Neural cell (in vitro differentiated cells): Measurements from ENCODE around the gene MRC1. TPM values are rescaled to one million over a fixed set of nuclear protein-coding genes. Genes with fewer than 3 reads are reported as not detected.

ENCODE experiments used
- H2AFZ ChIP-seq: fragments of 200-600, 300-800 bp; sonication (generic), shearing (Covaris generic); 2 replicates; pipeline ENCODE4 v1.6.0; 2014; ENCODE audit warnings: low read depth, mild to moderate bottlenecking, antibody characterized with exemption, low read length, moderate library complexity
- H3F3A ChIP-seq: fragments of 200-600 bp; shearing (Covaris generic); 2 replicates; pipeline ENCODE4 v1.6.1; 2016; ENCODE audit warnings: mild to moderate bottlenecking, moderate library complexity, mixed read lengths, antibody characterized with exemption, low read length; ENCODE audit not compliant: insufficient read depth, poor library complexity, severe bottlenecking
- H3K27ac ChIP-seq: fragments of 200-600, 300-800 bp; sonication (generic), shearing (Covaris generic); 2 replicates; pipeline ENCODE4 v1.5.1; 2014; ENCODE audit warnings: mild to moderate bottlenecking, low read length, moderate library complexity
- H3K27me3 ChIP-seq: fragments of 300-800, 200-600 bp; sonication (generic), shearing (Covaris generic); 2 replicates; pipeline ENCODE4 v1.6.0; 2014; ENCODE audit warnings: mild to moderate bottlenecking, low read depth, low read length, moderate library complexity; ENCODE audit not compliant: insufficient read depth
- H3K36me3 ChIP-seq: fragments of 300-800, 200-600 bp; sonication (generic), shearing (Covaris generic); 2 replicates; pipeline ENCODE4 v1.5.1; 2014; ENCODE audit warnings: mild to moderate bottlenecking, antibody characterized with exemption, low read length, moderate library complexity; ENCODE audit not compliant: insufficient read depth
- H3K4me2 ChIP-seq: fragments of 300-800, 200-600 bp; sonication (generic), shearing (Covaris generic); 2 replicates; pipeline ENCODE4 v1.6.0; 2014; ENCODE audit warnings: mild to moderate bottlenecking, low read length
- H3K4me3 ChIP-seq: fragments of 300-800, 200-600 bp; sonication (generic), shearing (Covaris generic); 2 replicates; pipeline ENCODE4 v1.5.1; 2014; ENCODE audit warnings: mild to moderate bottlenecking, low read length, moderate library complexity
- H3K79me2 ChIP-seq: fragments of 200-600 bp; shearing (Covaris generic); replicated peaks from 2 replicates; pipeline ENCODE4 v1.6.0; 2014; ENCODE audit warnings: mild to moderate bottlenecking, low read length, moderate library complexity; ENCODE audit not compliant: insufficient read depth
- H3K9ac ChIP-seq: fragments of 300-800, 200-600 bp; sonication (generic), shearing (Covaris generic); 2 replicates; pipeline ENCODE4 v1.6.1; 2016; ENCODE audit warnings: mild to moderate bottlenecking, low read length, mixed read lengths
- H3K9me2 ChIP-seq: fragments of 200-600 bp; shearing (Covaris generic); 2 replicates; pipeline ENCODE4 v1.6.1; 2016; ENCODE audit warnings: mild to moderate bottlenecking, low read length, mixed read lengths; ENCODE audit not compliant: insufficient read depth
- H3K9me3 ChIP-seq: fragments of 200-600, 300-800 bp; sonication (generic), shearing (Covaris generic); 2 replicates; pipeline ENCODE4 v1.6.1; 2016; ENCODE audit warnings: mild to moderate bottlenecking, mixed run types, low read length, moderate library complexity, mixed read lengths
- H4K20me1 ChIP-seq: fragments of 200-600 bp; shearing (Covaris generic); 2 replicates; pipeline ENCODE4 v1.6.1; 2016; ENCODE audit warnings: mild to moderate bottlenecking, mixed run types; ENCODE audit not compliant: insufficient read depth
- CTCF ChIP-seq: fragments of 450-650 bp; IDR thresholded peaks from 2 replicates; pipeline ENCODE4 v1.5.1; 2014; ENCODE audit warnings: antibody characterized with exemption, mild to moderate bottlenecking, moderate library complexity; ENCODE audit not compliant: poor library complexity, severe bottlenecking
- EP300 ChIP-seq: fragments of 450-650 bp; conservative IDR thresholded peaks from 2 replicates; pipeline ENCODE4 v1.6.1; 2014; ENCODE audit warnings: antibody characterized with exemption, mild to moderate bottlenecking, moderate library complexity; ENCODE audit not compliant: poor library complexity, severe bottlenecking
- EZH2 ChIP-seq: fragments of 200-600, 300-800 bp; shearing (Covaris generic), sonication (generic); IDR thresholded peaks from 2 replicates; pipeline ENCODE4 v1.6.1; 2014; ENCODE audit warnings: antibody characterized with exemption, low read length, borderline replicate concordance, mild to moderate bottlenecking; ENCODE audit not compliant: insufficient read depth, poor library complexity, severe bottlenecking
- MXI1 ChIP-seq: fragments of 450-650 bp; conservative IDR thresholded peaks from 2 replicates; pipeline ENCODE4 v1.6.1; 2014; ENCODE audit warnings: antibody characterized with exemption, mild to moderate bottlenecking; ENCODE audit not compliant: poor library complexity, severe bottlenecking
- POLR2AphosphoS5 ChIP-seq: IDR thresholded peaks from 2 replicates; pipeline ENCODE4 v1.6.1; 2012
- RAD21 ChIP-seq: fragments of 450-650 bp; conservative IDR thresholded peaks from 2 replicates; pipeline ENCODE4 v1.6.1; 2014; ENCODE audit warnings: antibody characterized with exemption, mild to moderate bottlenecking, moderate library complexity
- REST ChIP-seq: IDR thresholded peaks from 2 replicates; pipeline ENCODE4 v1.6.1; 2012; ENCODE audit warnings: borderline replicate concordance
- SMC3 ChIP-seq: fragments of 450-650 bp; conservative IDR thresholded peaks from 2 replicates; pipeline ENCODE4 v1.6.1; 2014; ENCODE audit warnings: antibody characterized with exemption, mild to moderate bottlenecking, moderate library complexity; ENCODE audit not compliant: poor library complexity
- TAF1 ChIP-seq: IDR thresholded peaks from 2 replicates; pipeline ENCODE4 v1.6.1; 2012; ENCODE audit warnings: low read depth
- polyA plus RNA-seq: library from polyadenylated mRNA; depleted of rRNA; stranded (reverse); fragments of >200 nt; gene quantifications from 2 replicates; pipeline ENCODE4 v1.2.3, GENCODE V29; 2014

Gene MRC1
- polyA plus RNA-seq, 1 donor from 2014 or later, result not detected

- no peak overlapping the region for H3K4me3 ChIP-seq
- H2AFZ ChIP-seq, result no peak overlapping the region
- no peak overlapping the region for H3K27ac ChIP-seq
- H4K20me1 ChIP-seq, result no peaks in the 10 kb centered on the region
- H3K9me2 ChIP-seq, result no peaks in the 10 kb centered on the region
- no peaks in the 10 kb centered on the region for H3K27me3 ChIP-seq
- H3K9ac ChIP-seq, result no peak overlapping the region
- H3K9me3 ChIP-seq, result no peaks in the 10 kb centered on the region
- H3K36me3 ChIP-seq, result no peaks in the 10 kb centered on the region
- TF ChIP-seq TAF1 (no peak), EP300 (no peak), SMC3 (no peak), REST (no peak), EZH2 (no peak), RAD21 (no peak), POLR2AphosphoS5 (no peak), CTCF (no peak), MXI1 (no peak)
- H3K79me2 ChIP-seq, result no peaks in the 10 kb centered on the region
- no peaks in the 10 kb centered on the region for H3F3A ChIP-seq
- H3K4me2 ChIP-seq, result no peak overlapping the region
Observed at GRCh38 chr10:17765602-17766001, 43.5 kb upstream of the MRC1 start.

DNA sequence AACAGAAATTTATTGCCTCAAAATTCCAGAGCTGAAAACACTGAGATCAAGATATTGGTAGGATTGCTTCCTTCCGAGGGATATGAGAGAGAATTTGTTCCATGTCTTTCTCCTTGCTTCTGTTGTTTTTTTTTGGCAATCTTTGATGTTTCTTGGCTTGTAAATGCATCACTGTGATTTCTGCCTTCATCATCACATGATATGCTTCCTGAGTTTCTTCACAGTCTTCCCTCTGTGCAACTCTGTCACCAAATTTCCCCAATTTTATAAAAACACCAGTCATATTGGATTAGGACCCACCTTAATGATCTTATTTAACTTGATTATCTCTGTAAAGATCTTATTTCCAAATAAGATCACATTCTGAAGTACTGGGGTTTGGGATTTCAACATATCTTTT is 42.4 kb upstream of the MRC1 start:
- TF ChIP-seq RAD21, result no peak
- no peak for TF ChIP-seq CTCF
- no peak for TF ChIP-seq TAF1
- TF ChIP-seq EZH2, result no peak
- TF ChIP-seq REST, result no peak
- TF ChIP-seq MXI1, result no peak
- no peak for TF ChIP-seq EP300

More for the DNA sequence above, 42.4 kb upstream of the MRC1 start:
- H3K36me3 ChIP-seq, result no peaks in the 10 kb centered on the region
- no peak overlapping the region for H3K27ac ChIP-seq
- H4K20me1 ChIP-seq, result no peaks in the 10 kb centered on the region
- H3K4me2 ChIP-seq, result no peak overlapping the region
- no peaks in the 10 kb centered on the region for H3K79me2 ChIP-seq
- H3K4me3 ChIP-seq, result no peak overlapping the region
- H3K9ac ChIP-seq, result no peak overlapping the region
- no peak overlapping the region for H2AFZ ChIP-seq
- H3F3A ChIP-seq, result no peaks in the 10 kb centered on the region
- no peaks in the 10 kb centered on the region for H3K9me3 ChIP-seq
- H3K9me2 ChIP-seq, result no peaks in the 10 kb centered on the region
- no peaks in the 10 kb centered on the region for H3K27me3 ChIP-seq
